Smooth muscle cell of the brain vasculature (primary cell): ENCODE measurements around the gene SEC63.
"Not testable (repeated sequence)": the region's sequence is repeated elsewhere in the genome, so short reads cannot be mapped to it uniquely, and the experiment has no call there.

Experiments used
- DNase-seq: peaks from one replicate; pipeline ENCODE4 v3.0.0-alpha.2; 2012; ENCODE audit warnings: low read depth, low spot score

Gene SEC63

DNA sequence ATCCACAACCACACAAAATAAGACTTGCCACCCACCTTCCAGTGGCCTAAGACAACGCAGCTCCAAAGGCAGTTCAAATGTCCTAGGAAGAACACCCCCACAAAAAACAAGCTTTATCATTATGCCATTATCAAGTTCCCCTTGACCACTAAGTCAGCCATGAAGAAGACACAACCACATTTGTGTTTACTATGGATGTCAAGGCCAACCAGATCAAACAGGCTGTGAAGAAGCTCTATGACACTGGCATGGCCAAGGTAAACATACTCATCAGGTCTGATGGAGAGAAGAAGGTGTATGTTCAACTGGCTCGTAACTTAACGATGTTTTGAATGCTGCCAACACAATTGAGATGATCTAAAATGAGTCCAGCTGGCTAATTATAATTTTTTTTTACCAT lies 26.1 kb downstream of the SEC63 start:
- DNase-seq = no peak

DNA sequence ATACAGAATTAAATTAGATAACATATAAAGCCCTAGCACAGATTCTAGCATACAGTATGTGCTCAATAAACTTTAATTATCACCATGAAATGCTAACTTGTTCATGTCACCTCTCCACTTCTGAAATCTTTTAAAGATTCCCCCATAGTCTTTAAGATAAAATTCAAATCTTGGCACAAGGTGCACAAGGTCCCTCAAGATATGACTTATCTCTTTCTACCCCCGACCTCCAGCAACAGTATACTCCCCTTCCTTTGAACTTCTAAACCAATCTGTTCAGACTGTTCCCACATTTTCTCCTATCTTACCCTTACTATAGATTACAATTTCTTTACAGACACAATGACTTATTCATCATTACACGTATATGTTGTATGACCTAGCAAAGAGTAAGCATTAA lies 29.0 kb downstream of the SEC63 start:
- DNase-seq = no peak

- DNase-seq = not testable (repeated sequence)
These were observed 31.1 kb downstream of the SEC63 start for GRCh38 chr6:107926697-107927544.

- no peak for DNase-seq
These were observed 40.3 kb downstream of the SEC63 start for GRCh38 chr6:107917451-107918375.

DNA sequence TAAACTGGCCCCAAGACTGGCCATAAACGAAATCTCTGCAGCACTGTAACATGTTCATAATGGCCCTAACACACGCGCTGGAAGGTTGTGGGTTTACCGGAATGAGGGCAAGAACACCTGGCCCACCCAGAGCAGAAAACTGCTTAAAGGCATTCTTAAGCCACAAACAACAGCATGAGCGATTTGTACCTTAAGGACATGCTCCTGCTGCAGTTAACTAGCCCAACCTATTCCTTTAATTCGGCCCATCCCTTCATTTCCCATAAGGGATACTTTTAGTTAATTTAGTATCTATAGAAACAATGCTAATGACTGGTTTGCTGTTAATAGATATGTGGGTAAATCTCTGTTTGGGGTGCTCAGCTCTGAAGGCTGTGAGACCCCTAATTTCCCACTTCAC lies 41.0 kb downstream of the SEC63 start:
- DNase-seq = not testable (repeated sequence)

DNA sequence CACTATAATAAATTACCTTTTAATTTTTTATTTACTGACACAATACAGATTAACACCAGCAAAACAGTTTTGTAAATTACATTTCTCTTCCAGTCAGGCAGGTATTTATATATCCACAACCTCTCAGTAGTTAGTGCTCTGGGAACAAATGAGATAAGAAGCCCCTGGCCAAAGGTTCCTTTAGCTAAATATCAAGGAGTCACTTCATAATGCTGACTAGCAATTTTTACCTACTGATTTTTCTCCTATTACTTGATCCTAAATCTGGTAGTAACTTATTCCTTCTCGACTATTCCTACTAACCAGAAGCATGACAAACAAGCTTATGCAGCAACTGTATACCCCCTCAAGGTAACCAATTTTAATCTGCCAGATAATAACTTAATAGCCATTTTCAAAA lies 46.3 kb downstream of the SEC63 start:
- no peak for DNase-seq

- no peak for DNase-seq
These were observed 63.1 kb downstream of the SEC63 start for GRCh38 chr6:107894809-107895396.

DNA sequence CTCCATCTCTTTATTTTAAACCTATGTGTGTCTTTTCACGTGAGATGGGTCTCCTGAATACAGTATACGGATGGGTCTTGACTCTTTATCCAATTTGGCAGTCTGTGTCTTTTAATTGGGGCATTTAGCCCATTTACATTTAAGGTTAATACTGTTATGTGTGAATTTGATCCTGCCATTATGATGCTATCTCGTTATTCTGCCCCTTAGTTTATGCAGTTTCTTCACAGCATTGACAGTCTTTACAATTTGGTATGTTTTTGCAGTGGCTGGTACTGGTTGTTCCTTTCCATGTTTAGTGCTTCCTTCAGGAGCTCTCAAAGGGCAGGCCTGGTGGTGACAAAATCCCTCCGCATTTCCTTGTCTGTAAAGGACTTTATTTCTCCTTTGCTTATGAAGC lies 67.6 kb downstream of the SEC63 start:
- not testable (repeated sequence) for DNase-seq

- DNase-seq = not testable (repeated sequence)
These were observed 72.1 kb downstream of the SEC63 start for GRCh38 chr6:107885950-107886349.

- no peak for DNase-seq
These were observed 78.1 kb downstream of the SEC63 start for GRCh38 chr6:107879941-107880340.

DNA sequence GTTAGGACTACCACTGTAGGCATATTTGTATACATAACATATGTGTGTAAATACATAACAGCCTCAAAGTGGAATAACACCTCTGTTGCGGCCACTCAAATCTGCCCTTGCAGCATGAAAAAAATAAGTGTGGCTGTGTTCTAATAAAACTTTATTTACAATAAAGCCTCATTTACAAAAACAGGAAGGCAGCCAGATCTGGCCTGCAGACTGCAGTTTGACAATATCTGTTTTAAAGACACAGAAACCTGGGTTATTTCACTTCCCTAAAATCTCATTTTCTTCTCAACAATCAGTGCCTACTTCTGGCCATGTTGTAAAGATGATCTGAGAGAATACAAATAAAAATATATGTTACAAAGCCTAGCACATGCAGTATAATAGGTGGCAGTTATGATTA lies 80.0 kb downstream of the SEC63 start:
- no peak for DNase-seq

- no peak for DNase-seq
These were observed 86.0 kb downstream of the SEC63 start for GRCh38 chr6:107871976-107872375.

DNA sequence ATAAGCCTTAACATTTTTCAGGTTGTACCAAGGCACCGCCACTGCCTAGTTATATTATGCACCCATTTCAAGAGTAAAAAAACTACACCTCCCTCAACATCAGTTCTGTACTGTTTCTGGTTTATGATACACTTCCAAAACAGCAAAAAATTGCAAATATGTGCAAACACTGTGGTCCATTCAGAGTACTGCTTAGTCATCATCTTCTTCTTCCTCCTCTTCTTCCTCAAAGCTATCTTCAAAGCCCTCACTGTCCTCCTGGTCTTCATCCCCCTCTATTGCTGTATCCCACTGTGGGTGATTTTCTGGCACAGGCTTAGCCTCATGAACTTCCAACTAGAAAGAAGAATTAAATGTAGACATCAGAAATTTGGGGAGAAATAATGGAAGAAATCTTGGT lies 86.5 kb downstream of the SEC63 start:
- DNase-seq = not testable (repeated sequence)

- DNase-seq = no peak
These were observed 87.0 kb downstream of the SEC63 start for GRCh38 chr6:107871016-107871415.

DNA sequence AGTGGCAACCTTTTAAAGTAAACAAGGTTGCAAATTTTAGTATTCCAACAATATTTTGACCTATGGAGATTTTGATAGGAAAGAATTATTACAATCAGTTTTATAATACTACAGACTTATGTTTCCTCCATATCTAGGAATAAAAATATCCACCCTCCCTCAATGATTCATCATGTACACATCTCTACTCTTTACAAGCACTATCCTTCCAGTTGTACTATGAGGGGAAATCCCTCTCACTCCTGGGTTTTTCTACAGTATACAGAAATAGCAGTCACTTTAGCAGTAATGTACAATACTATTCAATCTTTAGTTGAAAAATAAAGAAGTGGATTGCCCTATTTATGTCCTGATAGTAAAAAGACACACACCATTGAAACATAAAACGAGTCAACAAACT lies 87.6 kb downstream of the SEC63 start:
- no peak for DNase-seq

GRCh38 chr6:107869871-107870270 lies 88.1 kb downstream of the SEC63 start:
- no peak for DNase-seq

GRCh38 chr6:107868867-107869611 lies 89.0 kb downstream of the SEC63 start:
- DNase-seq = no peak

DNA sequence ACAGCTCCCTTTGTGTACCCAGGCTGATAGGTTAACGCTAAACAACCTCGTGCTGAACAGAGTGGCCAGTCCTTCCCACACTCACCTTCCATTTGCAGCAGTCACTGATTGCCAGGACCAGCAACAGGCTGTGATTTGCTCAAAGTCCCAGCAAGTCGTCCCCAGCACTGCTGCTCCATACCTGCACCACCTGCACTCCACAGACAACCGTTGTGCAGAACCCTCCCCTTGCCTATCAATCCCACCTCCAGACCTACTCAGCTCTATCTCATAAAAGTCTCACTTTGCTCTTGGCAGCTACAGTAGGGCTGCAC lies 90.7 kb downstream of the SEC63 start:
- DNase-seq = no peak

- no peak for DNase-seq
These were observed 91.3 kb downstream of the SEC63 start for GRCh38 chr6:107866606-107867301.

GRCh38 chr6:107864226-107865127 lies 93.5 kb downstream of the SEC63 start:
- DNase-seq = no peak
